Dermis blood vessel endothelial cell (primary cell): ENCODE data around the gene CCDC97. TPM values are rescaled to one million over a fixed set of nuclear protein-coding genes. Genes with fewer than 3 reads are reported as not detected.
"Not testable (repeated sequence)": the region's sequence is repeated elsewhere in the genome, so short reads cannot be mapped to it uniquely, and the experiment has no call there.

Experiments
- DNase-seq: peaks from one replicate; pipeline ENCODE4 v3.0.0; 2010
- total RNA-seq: library from RNA; depleted of rRNA; stranded (reverse); fragments of >200 nt; gene quantifications from 2 replicates; pipeline ENCODE4 v1.2.3, GENCODE V29; 2014

Gene CCDC97
- total RNA-seq, result 7.5 and 13.2 TPM in 2 replicates

DNA sequence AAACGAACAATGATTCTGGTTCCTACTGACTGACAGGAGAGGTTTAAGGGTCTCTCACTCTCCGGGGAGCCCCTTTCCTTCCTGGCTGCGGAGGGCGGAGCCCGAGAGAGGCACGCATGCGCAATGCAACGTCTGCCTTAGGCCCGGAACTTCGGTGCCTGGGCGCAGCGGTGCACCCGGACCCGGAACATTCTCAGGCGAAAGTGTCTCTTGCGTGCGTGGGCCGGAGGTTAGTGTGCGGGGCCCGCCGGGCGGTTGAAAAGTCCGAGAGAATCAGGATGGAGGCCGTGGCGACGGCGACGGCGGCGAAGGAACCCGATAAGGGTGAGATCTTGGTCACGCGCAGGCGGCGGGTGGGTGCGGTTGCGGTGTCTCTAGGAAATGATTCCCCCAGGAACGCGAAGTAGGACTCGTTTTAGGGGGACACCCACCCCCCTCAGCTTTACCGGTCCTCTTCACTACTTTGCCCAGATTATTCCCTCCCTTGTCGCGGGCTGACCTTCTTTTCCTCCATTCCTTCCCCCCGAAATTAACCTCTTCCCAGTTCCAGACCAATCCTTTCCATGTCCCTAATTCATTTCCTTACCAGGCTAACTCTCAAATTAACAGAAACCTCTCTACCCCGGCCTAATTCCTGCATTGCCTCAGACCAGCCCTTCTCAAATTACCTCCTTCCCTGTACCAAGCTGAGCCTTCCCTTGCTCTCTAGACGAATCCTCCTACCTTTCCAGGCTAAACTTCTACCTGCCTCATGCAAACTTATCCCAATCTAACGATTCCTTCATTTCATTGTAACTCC, at the start of gene CCDC97:
CCDC97 (plus strand) TSS at position 140 of the 799 bp plus-strand sequence; CDS start at position 279, 139 bp downstream.
- DNase-seq, result peak; percentile 90

DNA sequence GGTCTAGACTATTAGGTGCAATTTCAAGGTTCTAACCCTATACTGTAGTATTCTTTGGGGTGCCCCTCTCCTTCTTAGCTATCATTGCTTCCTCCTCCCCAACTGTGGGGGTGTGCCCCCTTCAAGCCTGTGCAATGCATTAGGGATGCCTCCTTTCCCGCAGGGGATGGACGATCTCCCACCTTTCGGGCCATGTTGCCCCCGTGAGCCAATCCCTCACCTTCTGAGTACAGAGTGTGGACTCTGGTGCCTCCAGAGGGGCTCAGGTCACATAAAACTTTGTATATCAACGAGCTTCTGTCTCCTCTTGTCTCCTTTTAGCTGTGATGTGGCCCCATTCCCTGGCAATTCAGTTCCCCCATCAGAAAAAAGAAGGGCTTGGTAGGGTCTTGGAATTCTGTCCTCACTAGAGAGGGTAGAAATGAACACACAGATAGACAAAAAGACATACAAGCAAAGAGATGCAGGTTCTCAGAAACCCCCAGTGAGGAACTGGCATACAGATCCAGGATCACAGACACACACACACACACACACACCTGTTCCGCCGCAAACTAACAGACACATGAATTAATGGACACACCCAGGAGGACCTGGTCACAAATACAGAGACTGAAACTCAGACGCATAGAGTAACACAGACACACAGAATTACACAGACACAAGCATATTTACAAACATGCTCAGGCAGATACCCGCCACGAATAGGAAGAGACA, 48.3 kb upstream of the CCDC97 start:
- DNase-seq, result no peak

DNA sequence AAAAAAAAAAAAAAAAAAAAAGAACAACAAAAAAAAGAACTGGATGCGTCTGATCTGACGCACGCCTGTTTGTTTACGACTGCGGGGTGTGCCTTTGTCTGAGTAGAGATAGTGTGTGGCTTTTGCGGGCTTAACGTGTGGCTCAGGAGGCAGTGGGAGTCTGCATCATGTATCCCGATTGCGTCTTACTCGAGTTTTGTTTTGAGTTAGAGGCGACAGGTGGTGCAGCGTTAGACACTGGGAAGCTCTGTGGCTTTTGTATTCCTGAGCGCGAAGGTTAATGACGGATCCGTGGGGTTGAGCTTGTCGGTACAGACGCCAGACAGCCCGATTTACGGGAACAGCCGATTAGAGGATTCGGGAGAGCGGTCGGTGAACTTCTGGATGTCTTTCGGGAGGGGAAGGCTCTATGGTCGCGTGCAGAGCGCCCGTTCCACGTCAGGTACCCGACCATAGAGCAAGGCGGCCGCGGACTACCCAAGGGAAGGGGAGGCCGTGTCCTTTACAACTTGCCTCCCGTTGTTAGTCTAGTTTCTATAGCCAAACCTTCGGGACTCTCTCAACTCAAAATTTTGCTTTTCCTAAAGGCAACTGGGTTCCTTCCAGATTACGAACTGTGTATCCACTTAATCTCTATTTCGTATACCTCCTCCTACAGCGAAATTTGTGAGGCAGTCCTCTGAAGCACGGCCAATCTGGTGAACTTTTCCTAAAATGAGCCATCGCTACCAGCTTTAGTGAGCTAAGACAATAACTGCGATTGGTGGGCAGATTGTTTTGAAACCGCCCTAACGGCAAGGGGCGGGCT, 46.7 kb upstream of the CCDC97 start:
- peak; percentile 68 for DNase-seq

DNA sequence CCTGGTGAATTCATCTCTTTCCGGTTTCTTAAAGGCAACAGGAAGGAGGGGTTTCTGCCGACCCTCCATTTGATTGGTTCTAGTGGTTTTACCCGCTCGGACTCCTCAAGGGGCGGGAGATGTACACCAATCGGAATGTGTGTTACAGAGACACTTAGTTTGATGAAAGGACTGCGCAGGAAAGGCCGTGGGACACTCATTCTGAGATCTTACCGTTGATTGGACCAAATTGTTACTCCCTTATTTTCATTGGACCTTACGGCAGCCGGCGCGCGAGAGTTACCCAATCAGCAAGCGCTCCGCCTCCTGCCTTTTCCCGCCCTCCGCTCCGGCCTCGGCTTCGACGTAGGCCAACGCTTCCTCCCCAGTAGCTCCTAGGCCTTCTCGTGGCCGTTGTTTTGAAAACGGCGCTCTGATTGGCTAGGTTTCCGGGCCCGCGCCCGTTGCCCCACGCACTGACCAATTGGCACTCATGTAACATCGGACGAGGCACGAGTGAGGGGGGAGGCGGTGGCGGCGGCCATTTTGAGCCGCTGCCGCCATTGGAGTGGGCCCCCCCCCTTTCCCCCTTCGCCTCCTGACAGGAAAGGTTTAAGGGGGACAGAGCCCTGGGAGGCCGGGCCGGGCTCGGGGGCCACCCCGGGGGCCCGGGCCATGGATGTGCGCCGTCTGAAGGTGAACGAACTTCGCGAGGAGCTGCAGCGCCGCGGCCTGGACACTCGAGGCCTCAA, 46.0 kb upstream of the CCDC97 start, which contains the start of gene HNRNPUL1:
HNRNPUL1 (plus strand) TSS at position 523 of the 731 bp plus-strand sequence; CDS start at position 655, 132 bp downstream.
- DNase-seq, result peak; percentile 100

DNA sequence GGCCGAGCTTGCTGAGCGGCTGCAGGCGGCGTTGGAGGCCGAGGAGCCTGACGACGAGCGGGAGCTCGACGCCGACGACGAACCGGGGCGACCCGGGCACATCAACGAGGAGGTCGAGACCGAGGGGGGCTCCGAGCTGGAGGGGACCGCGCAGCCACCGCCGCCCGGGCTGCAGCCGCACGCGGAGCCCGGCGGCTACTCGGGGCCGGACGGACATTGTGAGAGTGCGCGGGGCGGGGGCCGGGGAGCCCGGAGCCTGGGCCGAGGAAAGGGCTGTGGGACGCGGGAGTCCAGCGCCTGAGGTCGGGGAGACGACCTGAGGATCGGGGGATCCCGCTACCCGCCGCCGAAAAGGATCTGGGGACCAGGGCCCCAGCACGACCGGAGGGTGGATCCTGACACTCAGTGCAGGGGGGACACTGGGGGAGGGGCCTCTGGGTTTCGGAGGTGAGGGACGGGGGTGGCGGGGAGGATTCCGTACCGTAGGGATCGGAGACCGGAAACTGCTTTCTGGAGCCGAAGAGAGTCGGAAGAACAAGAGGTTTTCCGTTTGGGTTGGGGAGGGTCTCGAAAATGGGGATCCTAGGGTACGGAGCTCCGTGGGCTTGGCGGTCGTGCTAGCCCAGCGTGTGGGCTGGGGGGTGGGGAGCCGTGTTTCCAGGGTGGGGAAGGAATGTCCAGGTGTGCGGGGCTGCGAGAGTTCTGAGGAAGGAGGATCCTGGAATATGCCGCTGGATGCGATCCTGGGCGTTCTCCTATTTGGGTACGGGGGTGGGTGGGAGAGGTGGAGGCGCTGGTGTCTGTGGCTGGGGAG, 45.2 kb upstream of the CCDC97 start:
- DNase-seq, result peak; percentile 43

DNA sequence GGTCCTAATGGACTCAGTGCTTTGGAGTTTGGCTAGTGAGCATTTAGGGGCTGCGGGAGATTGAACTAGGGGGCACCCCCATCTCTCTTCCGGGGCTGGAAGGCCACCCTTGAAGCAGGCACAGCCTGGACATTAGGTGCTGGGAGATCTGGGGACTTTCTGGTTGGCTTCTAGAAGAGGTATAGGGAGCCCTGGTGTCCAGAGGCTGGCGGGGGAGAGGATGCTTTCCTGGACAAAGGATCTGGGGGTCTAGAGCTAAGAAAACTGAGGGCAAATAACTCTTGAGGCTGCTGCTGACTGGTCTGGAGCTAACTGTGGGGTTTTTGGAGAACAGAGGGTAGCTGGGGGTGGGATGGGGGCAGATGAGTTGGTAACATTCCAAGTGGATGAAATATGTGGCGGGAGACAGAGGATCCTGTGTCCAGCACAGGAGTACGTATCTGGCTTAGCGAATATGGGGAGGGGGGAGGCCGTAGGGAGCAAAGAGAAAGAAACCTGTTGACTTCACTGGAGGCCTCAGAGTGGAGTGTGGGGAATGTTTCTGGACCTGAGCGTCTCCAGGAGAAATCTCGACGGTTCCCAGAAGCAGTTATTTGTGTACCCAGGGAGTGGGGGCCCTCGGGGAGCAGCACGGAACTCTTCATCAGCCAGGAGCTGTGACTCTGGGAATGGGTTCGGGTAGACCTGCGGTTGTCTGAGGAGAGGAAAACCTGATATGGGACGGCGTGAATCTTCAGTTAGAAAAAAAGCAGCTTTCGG, 44.4 kb upstream of the CCDC97 start:
- DNase-seq, result peak; percentile 30

DNA sequence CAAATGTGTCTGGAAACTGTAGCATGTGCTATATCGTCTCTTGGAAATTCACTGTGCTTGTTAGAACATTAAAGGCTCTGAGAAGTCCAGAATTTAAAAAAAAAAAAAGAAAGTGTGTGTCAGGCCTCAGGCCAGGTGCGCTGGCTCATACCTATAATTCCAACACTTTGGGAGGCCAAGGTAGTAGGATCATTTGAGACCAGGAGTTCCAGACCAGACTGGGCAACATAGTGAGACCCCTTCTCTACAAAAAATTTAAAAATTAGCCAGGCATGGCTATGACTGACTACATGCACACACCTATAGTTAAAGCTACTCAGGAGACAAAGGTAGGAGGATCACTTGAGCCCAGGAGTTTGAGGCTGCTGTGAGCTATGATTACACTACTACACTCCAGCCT, 40.9 kb upstream of the CCDC97 start:
- no peak for DNase-seq

DNA sequence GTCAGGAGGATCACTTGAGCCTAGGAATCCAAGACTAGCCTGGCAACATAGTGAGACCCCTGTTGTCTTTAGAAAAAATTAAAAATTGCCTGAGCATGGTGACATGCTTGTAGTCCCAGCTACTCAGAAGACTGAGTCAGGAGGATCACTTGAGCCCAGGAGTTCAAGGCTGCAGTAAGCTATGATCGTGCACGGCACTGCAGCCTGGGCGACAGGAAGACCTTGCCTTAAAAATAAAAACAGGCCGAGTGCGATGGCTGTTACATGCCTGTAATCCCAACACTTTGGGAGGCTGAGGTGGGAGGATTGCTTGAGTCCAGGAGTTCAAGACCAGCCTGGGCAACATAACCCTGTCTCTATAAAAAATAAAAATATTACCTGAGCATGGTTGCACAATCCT, 40.4 kb upstream of the CCDC97 start:
- DNase-seq, result no peak

DNA sequence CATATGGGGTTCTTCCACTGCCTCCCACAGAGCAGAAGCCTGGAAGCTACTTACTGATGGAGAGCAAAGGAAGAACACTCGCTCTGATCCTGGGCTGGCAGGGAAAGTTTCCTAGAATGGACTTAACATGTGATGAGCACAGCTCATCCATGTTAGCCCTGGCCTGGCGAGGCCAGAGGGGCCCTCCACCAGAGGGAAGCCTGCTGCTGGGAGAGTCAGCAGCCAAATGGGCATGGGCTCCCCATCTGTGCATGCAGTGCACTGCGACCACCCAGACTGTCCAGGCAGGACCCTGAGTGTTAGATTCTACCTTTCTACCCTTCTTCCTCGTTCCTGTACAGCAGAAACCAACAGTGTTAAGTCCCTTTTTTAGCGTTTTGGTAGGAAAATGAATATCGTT, 36.9 kb upstream of the CCDC97 start:
- DNase-seq, result no peak

DNA sequence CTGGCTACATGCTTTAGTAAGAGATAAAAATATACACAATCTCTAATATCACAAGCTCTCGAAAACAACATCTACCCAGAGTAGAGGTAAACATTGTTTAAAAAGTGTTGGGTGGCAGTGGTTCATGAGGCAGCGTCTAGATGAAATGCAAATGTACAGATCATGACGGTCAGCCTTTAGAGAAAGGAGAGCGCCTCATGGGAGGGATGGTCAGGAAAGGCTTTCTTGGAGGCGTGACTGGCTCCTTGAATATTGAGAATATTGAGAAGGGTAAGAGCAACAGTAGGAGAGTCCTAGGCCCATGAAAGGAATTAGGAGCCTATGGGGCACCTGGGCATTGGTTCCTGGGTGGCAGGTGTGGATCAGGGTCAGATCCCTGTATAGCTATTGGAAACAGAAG, 35.2 kb upstream of the CCDC97 start:
- no peak for DNase-seq

DNA sequence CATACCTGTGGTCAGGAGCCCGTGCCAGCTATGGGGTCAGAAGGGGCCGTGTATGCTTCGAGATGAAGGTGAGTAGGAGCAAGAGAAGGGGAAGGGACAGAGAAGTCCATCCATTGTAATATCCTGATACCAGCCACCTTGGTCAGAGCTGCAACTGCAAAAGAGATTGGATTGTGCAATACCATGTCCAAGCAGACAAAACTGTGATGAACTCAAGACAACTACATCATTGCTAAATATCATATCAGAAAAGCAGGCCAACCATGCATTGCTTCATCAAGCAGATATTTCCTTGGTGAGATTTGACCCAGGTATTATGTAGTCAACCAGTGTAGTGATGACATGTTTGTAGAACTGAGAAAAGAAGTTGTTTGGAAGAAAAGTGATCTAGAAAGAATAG, 33.7 kb upstream of the CCDC97 start:
- no peak for DNase-seq

DNA sequence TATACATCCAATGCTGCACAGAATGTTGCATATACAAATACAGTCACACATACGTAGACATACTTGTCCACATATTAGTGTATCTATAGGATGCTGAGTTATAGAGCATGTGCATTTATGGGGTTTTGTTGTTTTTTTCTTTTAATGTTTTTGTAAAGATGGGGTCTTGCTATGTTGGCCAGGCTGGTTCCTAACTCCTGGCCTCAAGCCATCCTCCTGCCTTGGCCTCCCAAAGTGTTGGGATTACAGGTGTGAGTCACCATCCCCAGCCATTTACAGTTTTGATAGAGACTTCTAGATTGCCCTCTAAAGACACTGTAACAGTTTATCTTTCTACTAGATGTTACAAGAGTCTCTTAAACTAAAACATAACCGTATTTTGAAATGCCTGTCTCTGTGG, 31.5 kb upstream of the CCDC97 start:
- DNase-seq, result no peak

DNA sequence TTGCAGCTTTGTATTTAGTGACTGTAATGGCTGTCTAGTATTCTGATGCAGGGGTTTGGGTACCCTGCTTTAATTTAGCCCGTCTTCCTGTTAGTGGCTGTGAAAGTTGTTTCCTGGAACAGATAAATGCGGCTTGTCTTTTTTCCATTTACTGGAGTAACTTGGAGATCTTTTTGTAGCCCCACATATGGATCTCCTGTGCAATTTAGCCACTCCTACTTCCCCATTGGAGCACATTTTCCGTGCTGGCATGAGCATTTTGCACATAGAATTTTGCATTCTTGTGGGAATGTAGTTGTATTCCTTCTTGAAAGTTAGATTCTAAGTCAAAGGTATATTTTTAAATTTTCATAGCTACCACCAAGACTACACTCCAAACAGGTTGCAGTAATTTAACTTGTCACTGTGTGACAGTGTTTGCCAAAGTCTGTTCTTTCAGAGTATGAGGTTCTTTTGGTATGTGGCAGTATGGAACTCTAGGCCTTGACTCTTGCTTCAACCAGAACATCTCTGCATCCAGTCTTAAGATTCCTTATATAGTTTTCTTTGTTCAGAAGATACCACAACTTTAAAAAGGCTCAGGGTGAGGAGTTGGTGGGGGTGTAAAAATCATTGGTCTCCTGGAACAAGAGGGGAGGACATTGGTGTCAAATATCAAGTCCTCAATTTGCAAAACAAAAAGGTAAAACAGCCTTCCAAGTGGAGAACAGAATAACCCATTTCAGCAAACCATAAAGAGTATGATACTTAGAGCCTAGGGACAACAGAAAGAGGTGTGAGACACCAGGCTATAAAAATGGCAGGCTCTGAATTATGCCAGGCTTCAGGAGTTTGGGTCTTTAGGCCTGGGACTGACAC, 21.1 kb upstream of the CCDC97 start:
- no peak for DNase-seq

DNA sequence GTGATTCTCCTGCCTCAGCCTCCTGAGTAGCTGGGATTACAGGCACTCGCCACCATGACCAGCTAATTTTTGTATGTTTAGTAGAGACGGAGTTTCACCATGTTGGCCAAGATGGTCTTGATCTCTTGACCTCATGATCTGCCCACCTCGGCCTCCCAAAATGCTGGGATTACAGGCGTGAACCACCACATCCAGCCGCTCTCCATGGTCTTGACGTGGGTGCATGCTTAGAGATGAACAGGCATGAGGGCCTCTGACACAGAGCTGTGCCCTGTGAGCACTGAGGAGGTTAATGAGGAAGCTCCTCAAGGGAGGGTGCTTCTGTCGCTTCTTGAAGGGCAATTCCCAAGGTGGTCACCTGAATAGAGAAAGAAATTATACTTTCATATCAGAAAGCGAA, 20.2 kb upstream of the CCDC97 start:
- not testable (repeated sequence) for DNase-seq

DNA sequence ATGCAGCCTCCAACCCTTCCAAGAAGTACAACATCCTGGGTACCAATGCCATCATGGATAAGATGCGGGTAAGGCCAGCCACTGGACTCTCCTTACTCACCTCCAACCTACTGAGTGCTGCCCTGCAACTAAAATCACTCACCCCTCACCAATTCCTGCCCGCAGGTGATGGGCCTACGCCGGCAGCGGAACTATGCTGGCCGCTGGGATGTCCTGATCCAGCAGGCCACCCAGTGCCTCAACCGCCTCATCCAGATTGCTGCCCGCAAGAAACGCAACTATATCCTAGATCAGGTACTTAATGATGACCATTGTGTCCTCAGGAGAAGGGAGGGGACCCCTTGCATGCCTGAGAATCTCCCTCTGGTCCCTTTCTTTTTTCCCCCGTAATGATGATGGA, 15.6 kb upstream of the CCDC97 start:
- DNase-seq, result no peak

DNA sequence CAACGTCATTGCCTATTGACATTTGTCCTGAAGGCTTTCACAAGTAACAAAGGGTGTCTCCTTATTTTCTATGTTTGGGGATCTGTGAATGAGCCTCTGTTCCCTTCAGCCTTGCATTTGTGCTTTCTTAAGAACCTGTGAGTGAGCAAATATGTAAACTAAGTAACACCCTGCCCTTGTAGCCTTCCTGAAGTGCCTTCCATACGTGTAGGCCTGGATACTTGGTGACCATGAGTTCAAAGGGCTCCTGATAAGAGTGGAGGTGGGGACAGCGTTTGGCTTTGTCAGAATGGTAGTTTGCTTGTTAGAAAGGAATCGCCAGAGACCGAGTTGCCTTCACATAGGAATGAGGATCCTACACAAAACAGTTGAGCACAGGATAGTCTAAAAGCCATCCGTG, 14.5 kb upstream of the CCDC97 start:
- no peak for DNase-seq

DNA sequence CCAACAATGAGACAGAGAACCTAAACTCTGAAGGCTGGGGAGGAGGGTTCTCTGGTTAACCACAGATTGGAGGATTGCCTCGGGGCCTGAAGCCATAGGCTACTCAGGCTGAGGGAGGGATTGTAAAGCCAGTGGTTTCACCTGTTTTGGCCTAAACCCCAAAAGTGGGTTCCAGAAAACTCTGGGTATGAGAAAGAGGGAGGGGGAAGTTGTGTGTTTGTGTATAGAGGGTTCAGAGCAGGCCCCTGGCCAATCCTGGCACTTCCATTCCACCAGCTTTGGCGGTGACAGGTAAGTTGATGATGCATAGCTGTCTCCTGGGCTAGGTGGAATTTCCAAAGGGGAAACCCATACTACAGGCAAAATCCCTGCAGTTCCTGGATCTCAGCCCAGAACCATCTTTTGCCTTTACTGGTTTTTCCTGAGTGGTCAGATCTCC, 13.5 kb upstream of the CCDC97 start:
- no peak for DNase-seq

DNA sequence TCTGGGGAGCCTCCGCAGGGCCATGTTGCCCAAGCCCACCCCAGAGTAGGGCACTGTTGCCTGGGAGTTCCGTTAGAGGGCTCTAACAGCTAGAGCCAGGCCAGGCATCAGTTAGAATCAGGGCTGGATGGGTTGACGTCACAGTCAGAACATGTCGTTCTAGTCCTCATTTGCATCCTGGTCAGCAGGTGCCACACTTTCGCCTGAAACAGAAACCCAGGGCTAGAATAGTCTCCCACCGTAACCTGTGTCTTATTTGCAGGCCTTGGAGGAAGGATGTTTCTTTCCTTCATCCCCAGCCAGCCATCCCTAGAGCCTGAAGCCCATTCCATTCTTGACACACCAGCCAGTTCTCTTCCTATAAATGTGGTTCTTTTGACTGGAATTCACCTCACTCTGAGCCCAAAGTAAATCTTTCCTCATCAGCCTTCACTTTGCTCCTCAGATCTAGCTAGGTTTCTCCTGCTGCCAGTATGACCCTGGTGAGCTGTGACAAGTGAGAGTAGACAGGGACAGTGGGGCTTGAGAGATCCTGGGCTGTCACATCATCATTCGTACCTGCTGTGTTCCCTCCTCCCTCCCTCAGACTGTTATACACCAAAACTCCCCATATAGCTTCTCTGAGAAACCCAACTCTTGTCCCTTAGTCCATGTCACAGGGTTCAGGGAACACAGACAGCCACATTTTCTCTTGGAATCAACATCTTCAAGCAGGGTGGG, 12.2 kb upstream of the CCDC97 start:
- DNase-seq, result no peak
